K562 (cell line): Measurements from ENCODE around the gene WBP2NL. TPM values are rescaled to one million over a fixed set of nuclear protein-coding genes. Genes with fewer than 3 reads are reported as not detected.

Source experiments
- ATAC-seq: fragments of 200-7000 bp; cut with Tn5 transposase; 3 replicates; pipeline ENCODE4 v1.9.1; 2020; ENCODE audit warnings: moderate library complexity
- BruUV-seq: library from RNA; stranded (reverse); fragments of 400-500 nt; replicated peaks from 2 replicates; lab custom pipeline; 2021; lab: Mats Ljungman, UMichigan
- CTCF ChIA-PET: fragments of 300-600 bp; formaldehyde crosslinking; extraction: SDS; loops from one replicate; lab custom pipeline; 2021; ENCODE audit warnings: low intra/inter-chr PET ratio; lab: Yijun Ruan, JAX
- POLR2A ChIA-PET: fragments of 300-600, 350-650 bp; sonication (Branson Sonifier 250); formaldehyde crosslinking; extraction: SDS; loops from one replicate; lab custom pipeline; 2021; ENCODE audit warnings: antibody characterized with exemption, inconsistent platforms; lab: Yijun Ruan, JAX
- DNase-seq, 4 experiments: peaks; one replicate each; pipeline versions ENCODE4 v3.0.0 to v3.0.0-alpha.2; 2011 to 2018; ENCODE audit warnings: low spot score in 3 of 4, mixed read lengths in 3 of 4; ENCODE audit errors: extremely low read depth in 1 of 4
- FAIRE-seq: peaks from 2 replicates; lab custom pipeline; 2011; peaks lifted over from hg19 to GRCh38; lab: Jason Lieb, UNC
- H2AFZ ChIP-seq: 2 replicates; pipeline ENCODE4 v1.6.0; 2011; ENCODE audit warnings: low read depth, low read length, control low read depth, inconsistent platforms
- H3K27ac ChIP-seq: fragments of 200-600 bp; 3 replicates; pipeline ENCODE4 v1.8.0; 2011; ENCODE audit warnings: low read depth, mild to moderate bottlenecking, control low read depth, inconsistent platforms, low read length, moderate library complexity, mixed read lengths; ENCODE audit errors: extremely low read depth
- H3K27me3 ChIP-seq, 2 experiments: fragments of 300-600 bp in 1 of 2; 2 replicates in 1 of 2; 3 replicates in 1 of 2; pipeline versions ENCODE4 v1.6.0 to v1.8.0; 2011; ENCODE audit warnings: inconsistent platforms in 2 of 2, low read length in 2 of 2, mild to moderate bottlenecking in 1 of 2, mixed read lengths in 1 of 2, moderate library complexity in 1 of 2; ENCODE audit not compliant: control insufficient read depth in 2 of 2, insufficient read depth in 2 of 2
- H3K36me3 ChIP-seq: fragments of 300-600 bp; 3 replicates; pipeline ENCODE4 v1.8.0; 2011; ENCODE audit warnings: mild to moderate bottlenecking, low read length, inconsistent platforms; ENCODE audit not compliant: control insufficient read depth, insufficient read depth
- H3K4me1 ChIP-seq, 2 experiments: fragments of 200-600 bp in 1 of 2; replicated peaks in 1 of 2; 2 replicates in 1 of 2; 3 replicates in 1 of 2; pipeline versions ENCODE4 v1.5.1 to v1.8.0; 2011; ENCODE audit warnings: inconsistent platforms in 2 of 2, low read length in 2 of 2, mild to moderate bottlenecking in 1 of 2, mixed read lengths in 1 of 2, moderate library complexity in 1 of 2; ENCODE audit not compliant: control insufficient read depth in 2 of 2, insufficient read depth in 2 of 2
- H3K4me2 ChIP-seq: 2 replicates; pipeline ENCODE4 v1.6.1; 2011; ENCODE audit warnings: low read length, control low read depth, inconsistent platforms, mixed read lengths; ENCODE audit not compliant: insufficient read depth
- H3K4me3 ChIP-seq: fragments of 200-600 bp; sonication (generic), shearing (Covaris generic); 2 replicates; pipeline ENCODE4 v1.5.1; 2016; ENCODE audit warnings: control low read depth, inconsistent platforms
- H3K79me2 ChIP-seq: fragments of 200-600 bp; 3 replicates; pipeline ENCODE4 v1.8.0; 2011; ENCODE audit warnings: low read length, inconsistent platforms; ENCODE audit not compliant: control insufficient read depth, insufficient read depth
- H3K9ac ChIP-seq, 2 experiments: 2 replicates each; pipeline versions ENCODE4 v1.6.0 to v1.6.1; 2011; ENCODE audit warnings: low read depth in 2 of 2, low read length in 2 of 2, control low read depth in 1 of 2, inconsistent platforms in 1 of 2, mild to moderate bottlenecking in 1 of 2, mixed read lengths in 1 of 2; ENCODE audit not compliant: insufficient read depth in 1 of 2
- H3K9me1 ChIP-seq: one replicate; pipeline ENCODE4 v1.6.0; 2011; ENCODE audit warnings: inconsistent platforms, mild to moderate bottlenecking, low read length, moderate library complexity; ENCODE audit not compliant: control insufficient read depth, insufficient read depth
- H3K9me3 ChIP-seq: replicated peaks from 2 replicates; pipeline ENCODE4 v1.5.1; 2011; ENCODE audit warnings: low read depth, low read length, inconsistent platforms; ENCODE audit not compliant: control insufficient read depth, insufficient read depth
- H4K20me1 ChIP-seq: replicated peaks from 2 replicates; pipeline ENCODE4 v1.6.1; 2011; ENCODE audit warnings: low read length, inconsistent platforms, mixed read lengths; ENCODE audit not compliant: control insufficient read depth, insufficient read depth
- ATF4 ChIP-seq: fragments of 450-650 bp; formaldehyde crosslinking; IDR thresholded peaks from 2 replicates; pipeline ENCODE4 v1.4.0; 2022; ENCODE audit warnings: mild to moderate bottlenecking, moderate library complexity
- BCL6 ChIP-seq: fragments of 250-450 bp; sonication (Bioruptor Pico); IDR thresholded peaks from 2 replicates; pipeline ENCODE4 v1.4.0; 2020
- MCM7 ChIP-seq, 2 experiments: fragments of 450-650 bp; IDR thresholded peaks; 2 replicates each; pipeline ENCODE4 v1.6.1; 2016 to 2018
- PHB2 ChIP-seq: fragments of 450-650 bp; IDR thresholded peaks from 2 replicates; pipeline ENCODE4 v1.6.1; 2017; ENCODE audit warnings: low read depth
- PHF20 ChIP-seq: fragments of 450-650 bp; IDR thresholded peaks from 2 replicates; pipeline ENCODE4 v1.6.1; 2018; ENCODE audit not compliant: partially characterized antibody
- SMARCB1 ChIP-seq: IDR thresholded peaks from 2 replicates; pipeline ENCODE4 v1.6.1; 2011; ENCODE audit warnings: improper control_type of control experiment, low read depth; ENCODE audit not compliant: insufficient read length
- ZNF175 ChIP-seq: fragments of 200-800 bp; sonication (Bioruptor generic); IDR thresholded peaks from 2 replicates; pipeline ENCODE4 v1.6.1; 2016; ENCODE audit warnings: low read depth, mild to moderate bottlenecking, missing genetic modification characterization, missing compliant biosample characterization
- ZNF224 ChIP-seq: sonication (generic); formaldehyde crosslinking; IDR thresholded peaks from 2 replicates; pipeline ENCODE4 v1.8.0; 2022; ENCODE audit warnings: mild to moderate bottlenecking, missing genetic modification reagents
- ZNF740 ChIP-seq, 3 experiments: fragments of 200-800 bp in 1 of 3; sonication (Bioruptor generic) in 1 of 3; sonication (generic) in 1 of 3; formaldehyde crosslinking in 1 of 3; IDR thresholded peaks; 2 replicates each; pipeline versions ENCODE4 v1.6.1 to v1.8.0; 2016 to 2022; ENCODE audit warnings: mild to moderate bottlenecking in 2 of 3, missing compliant biosample characterization in 2 of 3, missing genetic modification characterization in 2 of 3, missing genetic modification reagents in 1 of 3
- WGBS: fragments of 100-300 bp; shearing (Covaris generic); methylation state at CpG from one replicate; pipeline ENCODE4 v1.1.6; 2016; ENCODE audit warnings: low coverage, mixed read lengths; ENCODE audit not compliant: insufficient coverage; ENCODE audit errors: missing lambda C conversion rate; 5-methylcytosine and 5-hydroxymethylcytosine counted together
- in situ Hi-C: fragments of 300-500 bp; cut with MboI; formaldehyde crosslinking; loops from 4 replicates; pipeline ENCODE4 v1.15.0; 2018; ENCODE audit warnings: inconsistent platforms, mixed read lengths
- intact Hi-C: fragments of 100-400 bp; cut with micrococcal nuclease; formaldehyde crosslinking; loops from 2 replicates; pipeline ENCODE4 v1.14.2; 2022
- polyA plus RNA-seq, 8 experiments: library from polyadenylated mRNA; depleted of rRNA in 4 of 8; stranded (reverse) in 5 of 8; unstranded in 3 of 8; fragments of >200 nt; fragmentation: Nextera tagmentation in 2 of 8; fragmentation: Illumina TruSeq in 1 of 8; extraction: Ambion mirVana in 2 of 8; extraction: Trizol in 1 of 8; gene quantifications; 2 replicates each; pipeline versions ENCODE4 v1.2.1 to v1.2.3, GENCODE V29; 2011 to 2014; ENCODE audit warnings: inconsistent platforms in 1 of 8, missing spikeins in 1 of 8
- total RNA-seq, 7 experiments: library from RNA; depleted of rRNA in 6 of 7; stranded (reverse); fragments of >200 nt in 6 of 7; fragmentation: Illumina TruSeq in 2 of 7; extraction: Trizol in 2 of 7; gene quantifications; 2 replicates each; pipeline versions ENCODE4 v1.2.1 to v1.2.3, GENCODE V29; 2011 to 2021; ENCODE audit warnings: low replicate concordance in 1 of 7
- TF ChIP-seq, protein P1 (sequence below), 3 experiments: fragments of 200-800 bp in 1 of 3; fragments of 250-450 bp in 1 of 3; fragments of 450-650 bp in 1 of 3; sonication (Bioruptor Pico) in 1 of 3; sonication (Bioruptor generic) in 1 of 3; formaldehyde crosslinking in 1 of 3; IDR thresholded peaks; 2 replicates each; pipeline versions ENCODE4 v1.6.1 to v1.8.0; 2016 to 2022; ENCODE audit warnings: mild to moderate bottlenecking in 2 of 3, missing genetic modification characterization in 2 of 3, missing compliant biosample characterization in 1 of 3, moderate library complexity in 1 of 3

Gene WBP2NL
- total and polyA plus RNA-seq, 9 of the 15 experiments (the other 6 are each of a cell fraction or from before 2014, with no cell fraction given), result not detected

GRCh38 chr22:42064629-42065028 is 66.0 kb downstream of the WBP2NL start:
- H3K79me2 ChIP-seq, result peaks cover 12% of the 10 kb centered on the region
- in situ Hi-C loops (no loop called here), intact Hi-C loops (no loop called here)
- no peaks in the 10 kb centered on the region for H4K20me1 ChIP-seq
- H3K9me1 ChIP-seq, result peaks cover 2% of the 10 kb centered on the region
- POLR2A ChIA-PET, result no interaction called here
- H3K4me2 ChIP-seq, result no peak overlapping the region
- ATAC-seq, result no peak
- no TSS peak for BruUV-seq
- no peak for FAIRE-seq
- H2AFZ ChIP-seq, result no peak overlapping the region
- WGBS, result 100% methylated on average over 1 of the region's 1 CpG
- H3K36me3 ChIP-seq, result peaks cover 61% of the 10 kb centered on the region; the same call in 2 of the 3 replicates
- H3K27ac ChIP-seq, result no peak overlapping the region
- no peak overlapping the region for H3K4me3 ChIP-seq
- peaks cover 9 to 12% of the 10 kb centered on the region in 2 experiments; a peak in 3 of 5 replicates for H3K4me1 ChIP-seq
- no peak for DNase-seq
- H3K9me3 ChIP-seq, result no peaks in the 10 kb centered on the region; the same call in 1 of the 2 replicates
- H3K9ac ChIP-seq, result no peak overlapping the region
- TF ChIP-seq, protein P1, sequence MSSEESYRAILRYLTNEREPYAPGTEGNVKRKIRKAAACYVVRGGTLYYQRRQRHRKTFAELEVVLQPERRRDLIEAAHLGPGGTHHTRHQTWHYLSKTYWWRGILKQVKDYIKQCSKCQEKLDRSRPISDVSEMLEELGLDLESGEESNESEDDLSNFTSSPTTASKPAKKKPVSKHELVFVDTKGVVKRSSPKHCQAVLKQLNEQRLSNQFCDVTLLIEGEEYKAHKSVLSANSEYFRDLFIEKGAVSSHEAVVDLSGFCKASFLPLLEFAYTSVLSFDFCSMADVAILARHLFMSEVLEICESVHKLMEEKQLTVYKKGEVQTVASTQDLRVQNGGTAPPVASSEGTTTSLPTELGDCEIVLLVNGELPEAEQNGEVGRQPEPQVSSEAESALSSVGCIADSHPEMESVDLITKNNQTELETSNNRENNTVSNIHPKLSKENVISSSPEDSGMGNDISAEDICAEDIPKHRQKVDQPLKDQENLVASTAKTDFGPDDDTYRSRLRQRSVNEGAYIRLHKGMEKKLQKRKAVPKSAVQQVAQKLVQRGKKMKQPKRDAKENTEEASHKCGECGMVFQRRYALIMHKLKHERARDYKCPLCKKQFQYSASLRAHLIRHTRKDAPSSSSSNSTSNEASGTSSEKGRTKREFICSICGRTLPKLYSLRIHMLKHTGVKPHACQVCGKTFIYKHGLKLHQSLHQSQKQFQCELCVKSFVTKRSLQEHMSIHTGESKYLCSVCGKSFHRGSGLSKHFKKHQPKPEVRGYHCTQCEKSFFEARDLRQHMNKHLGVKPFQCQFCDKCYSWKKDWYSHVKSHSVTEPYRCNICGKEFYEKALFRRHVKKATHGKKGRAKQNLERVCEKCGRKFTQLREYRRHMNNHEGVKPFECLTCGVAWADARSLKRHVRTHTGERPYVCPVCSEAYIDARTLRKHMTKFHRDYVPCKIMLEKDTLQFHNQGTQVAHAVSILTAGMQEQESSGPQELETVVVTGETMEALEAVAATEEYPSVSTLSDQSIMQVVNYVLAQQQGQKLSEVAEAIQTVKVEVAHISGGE (CRISPR knock-in tag; IDR thresholded peaks at IDR 0.05), result no peak
- TF ChIP-seq ZNF740 (CRISPR knock-in tag; IDR thresholded peaks at IDR 0.05), result no peak
- no peak for TF ChIP-seq ZNF740 (tag; IDR thresholded peaks at IDR 0.05)
- TF ChIP-seq PHF20, result no peak
- TF ChIP-seq ATF4 (CRISPR knock-in tag), result no peak
- TF ChIP-seq PHB2, result no peak
- no peak for TF ChIP-seq SMARCB1
- no peak for TF ChIP-seq MCM7 (IDR thresholded peaks at IDR 0.05)
- no peak for TF ChIP-seq ZNF175 (CRISPR knock-in tag)
- no peak for TF ChIP-seq ZNF224 (CRISPR knock-in tag)
- no peak for TF ChIP-seq BCL6 (CRISPR knock-in tag)
- no peaks in the 10 kb centered on the region for H3K27me3 ChIP-seq
- CTCF ChIA-PET, result no interaction called here
